Raji (cell line): Measurements from ENCODE around the gene CBY3.

Experiments used
- POLR2A ChIP-seq: IDR thresholded peaks from 2 replicates; pipeline ENCODE4 v1.6.1; 2011; ENCODE audit warnings: low read depth, low read length, control low read depth; ENCODE audit not compliant: insufficient read depth

Gene CBY3

DNA sequence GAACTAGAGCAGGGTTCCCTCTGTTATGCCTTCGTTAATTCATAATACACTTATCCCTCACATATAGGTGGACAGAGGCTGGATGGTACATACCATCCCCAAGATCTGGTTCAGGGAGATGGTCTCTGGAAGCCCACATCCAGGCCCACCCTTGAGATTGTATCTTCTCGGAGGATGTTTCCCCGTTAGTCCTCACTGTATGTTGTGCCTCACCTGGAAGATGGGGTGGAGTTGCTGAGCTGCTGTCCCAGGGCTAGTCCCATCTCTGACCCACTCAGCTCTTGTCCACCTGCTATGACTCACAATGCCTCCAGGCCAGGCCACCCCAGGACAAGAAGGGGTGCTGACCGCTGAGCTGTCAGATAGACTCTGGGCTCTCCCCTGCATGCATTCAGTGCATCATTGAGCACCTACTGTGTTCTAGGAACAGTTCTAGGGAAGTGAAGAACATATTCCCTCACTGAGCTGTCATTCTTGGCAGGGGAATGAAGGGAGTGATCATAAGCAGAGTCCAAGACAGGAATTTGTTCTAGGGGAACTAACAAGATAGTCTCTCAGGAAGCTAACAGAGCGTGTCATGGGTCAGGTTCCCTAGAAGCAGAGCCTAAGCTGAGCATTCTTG, at the start of gene CBY3:
CBY3 (minus strand) TSS at position 255 of the 622 bp plus-strand sequence; CDS start at position 139, 116 bp downstream.
- TF ChIP-seq POLR2A: no peak

DNA sequence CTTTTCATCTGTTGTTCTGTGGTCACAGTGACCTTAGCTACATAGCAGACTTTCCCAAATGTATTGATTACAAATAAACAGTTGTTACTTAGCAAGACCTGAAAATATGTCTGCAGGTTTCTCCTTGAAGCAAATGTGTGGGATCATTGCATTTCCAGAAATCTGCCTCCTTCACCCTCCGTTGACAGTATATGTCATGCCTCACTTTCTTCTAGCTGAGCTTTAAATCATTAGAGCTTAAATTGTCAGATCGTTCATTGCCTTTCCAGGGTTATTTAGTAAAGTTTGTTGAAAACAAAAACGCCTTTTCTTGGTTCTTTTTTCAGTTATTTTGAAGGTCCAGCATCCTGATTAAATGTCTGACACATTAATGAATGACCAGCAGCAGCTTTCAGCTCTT, 49.5 kb upstream of the CBY3 start:
- TF ChIP-seq POLR2A: no peak

- TF ChIP-seq POLR2A: no peak
These were observed 48.9 kb upstream of the CBY3 start for GRCh38 chr5:179729727-179730126.

DNA sequence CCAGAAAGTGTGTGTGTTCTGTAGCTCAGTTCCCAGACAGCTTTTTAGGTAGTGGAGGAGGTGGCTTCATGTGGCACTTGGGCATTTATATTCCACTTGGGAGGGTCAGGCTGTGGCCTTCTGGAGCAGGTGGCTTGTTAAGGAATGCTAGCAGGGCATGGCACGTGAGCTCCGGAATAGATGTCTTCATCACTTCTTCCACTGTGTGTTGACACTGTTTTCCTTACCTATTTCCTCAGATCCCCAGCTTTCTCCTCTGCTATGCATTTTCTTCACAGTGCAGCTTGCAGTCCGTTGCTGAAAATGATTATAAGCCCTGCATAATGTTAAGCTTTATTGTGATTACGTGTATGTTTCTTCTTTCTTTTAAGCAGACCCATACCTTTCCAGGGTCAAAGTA, 48.5 kb upstream of the CBY3 start:
- no peak for TF ChIP-seq POLR2A

- TF ChIP-seq POLR2A: no peak
These were observed 46.3 kb upstream of the CBY3 start for GRCh38 chr5:179727106-179727505.

GRCh38 chr5:179724163-179724562, 43.3 kb upstream of the CBY3 start:
- no peak for TF ChIP-seq POLR2A

DNA sequence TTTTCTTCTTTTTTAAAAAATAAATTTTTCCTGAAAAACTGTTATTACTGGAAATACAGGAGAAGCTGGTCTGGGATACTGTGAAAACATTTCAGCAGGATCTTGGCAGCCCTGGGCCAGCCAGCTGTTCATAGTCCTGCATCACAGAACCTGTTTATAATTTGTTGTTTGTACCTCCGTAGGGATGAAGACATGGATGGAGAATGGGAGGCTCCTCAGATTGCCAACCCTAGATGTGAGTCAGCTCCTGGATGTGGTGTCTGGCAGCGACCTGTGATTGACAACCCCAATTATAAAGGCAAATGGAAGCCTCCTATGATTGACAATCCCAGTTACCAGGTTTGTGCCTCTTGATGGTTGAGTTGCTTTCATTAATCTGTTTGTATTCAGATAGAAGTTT, 39.4 kb upstream of the CBY3 start:
- TF ChIP-seq POLR2A: no peak

DNA sequence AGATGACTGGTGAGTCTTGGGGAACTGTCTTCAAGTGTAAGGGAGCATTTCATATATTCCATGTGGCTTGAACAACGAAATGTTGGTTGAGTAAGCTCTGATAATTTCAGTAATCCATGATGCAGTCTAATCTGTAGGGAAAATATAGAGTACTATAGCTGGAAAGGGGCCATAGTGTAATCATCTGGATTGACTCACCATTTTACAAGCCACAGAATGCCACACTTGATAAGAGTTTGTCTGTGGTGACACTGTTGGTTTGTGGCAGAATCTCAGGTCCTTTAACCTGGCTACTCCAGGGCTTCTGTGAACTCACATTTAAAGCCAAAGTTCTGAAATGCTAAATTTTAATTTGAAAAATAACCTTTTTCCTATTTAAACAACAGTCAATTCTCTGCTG, 35.5 kb upstream of the CBY3 start:
- TF ChIP-seq POLR2A: no peak

- no peak for TF ChIP-seq POLR2A
These were observed 19.6 kb upstream of the CBY3 start for GRCh38 chr5:179700401-179700918.

- TF ChIP-seq POLR2A: no peak
These were observed 18.9 kb upstream of the CBY3 start for GRCh38 chr5:179699616-179700237.

GRCh38 chr5:179698935-179699615, 18.2 kb upstream of the CBY3 start, which contains the start of gene CANX:
CANX (plus strand) TSS chr5:179698967; CDS start chr5:179705682, 6,715 bp downstream.
- peak; percentile 66; the same call in 1 of the 2 replicates for TF ChIP-seq POLR2A

DNA sequence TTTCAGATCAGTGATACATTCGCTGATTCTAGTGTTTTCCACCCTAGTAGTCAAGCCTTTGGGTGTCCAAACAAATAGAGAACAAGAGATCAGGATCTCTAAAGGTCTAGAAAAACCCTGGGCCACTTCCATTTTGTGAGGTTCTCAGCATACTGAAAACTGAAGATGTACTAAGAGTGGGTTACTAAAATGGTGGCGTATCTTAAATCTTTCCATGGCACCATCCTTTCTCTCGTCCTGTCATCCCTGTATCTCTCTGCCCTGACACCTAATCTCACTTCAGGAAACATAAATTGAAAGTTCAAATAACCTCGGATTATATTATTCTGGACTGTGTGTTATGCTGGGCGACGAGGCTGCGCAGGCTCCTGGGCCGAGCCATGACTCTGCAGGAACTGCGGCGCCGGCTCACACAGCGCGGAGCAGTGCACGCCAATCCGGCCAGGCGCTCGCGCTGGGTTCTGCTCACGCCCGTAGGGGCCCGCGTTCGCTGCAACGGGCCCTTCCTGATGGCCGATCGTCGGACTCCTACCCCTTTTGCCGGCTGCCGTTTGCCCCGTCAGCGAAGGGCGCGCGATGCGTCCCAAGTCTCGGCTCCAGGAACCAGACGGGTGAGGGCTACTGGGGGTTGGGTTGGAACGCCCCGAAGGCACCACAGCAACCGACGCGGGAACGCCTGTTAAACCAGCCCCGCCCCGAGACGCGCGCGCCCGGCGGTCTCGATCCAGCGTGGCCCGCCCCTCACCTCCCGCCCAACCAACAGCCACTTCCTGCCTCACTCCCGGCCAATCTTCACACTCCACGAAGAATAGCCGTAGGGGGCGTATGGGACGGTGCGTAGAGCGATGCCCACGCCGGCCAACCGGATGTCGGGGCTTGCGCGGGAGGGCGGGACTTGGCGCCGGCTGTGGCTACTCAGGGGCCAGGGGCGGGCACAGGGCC, 17.4 kb upstream of the CBY3 start:
- peak; percentile 84 for TF ChIP-seq POLR2A

- no peak for TF ChIP-seq POLR2A
These were observed 16.3 kb upstream of the CBY3 start for GRCh38 chr5:179697108-179697507.

DNA sequence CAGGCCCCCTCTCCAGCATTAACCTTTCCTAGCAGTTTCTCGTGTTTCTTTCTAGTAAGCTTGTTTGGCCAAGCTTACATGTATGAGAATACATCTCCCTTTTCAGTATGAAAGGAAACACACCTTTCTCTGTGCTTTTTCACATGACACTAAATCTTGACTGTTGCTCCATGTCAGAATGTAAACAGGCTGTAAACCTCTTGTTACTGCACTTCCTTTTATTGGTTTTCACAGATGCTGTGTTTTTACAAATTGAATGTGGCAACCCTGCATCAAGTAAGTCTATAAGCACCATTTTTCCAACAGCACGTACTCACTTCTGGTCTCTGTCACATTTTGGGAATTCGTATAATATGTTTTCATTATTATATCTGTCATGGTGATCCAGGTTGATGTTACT, 15.8 kb upstream of the CBY3 start:
- no peak for TF ChIP-seq POLR2A

- TF ChIP-seq POLR2A: no peak
These were observed 13.7 kb upstream of the CBY3 start for GRCh38 chr5:179694561-179694960.
